ENCODE results near the gene THTPA. TPM values are rescaled to one million over a fixed set of nuclear protein-coding genes. Genes with fewer than 3 reads are reported as not detected.
"Not testable (repeated sequence)": the region's sequence is repeated elsewhere in the genome, so short reads cannot be mapped to it uniquely, and the experiment has no call there.

The THTPA gene
- total RNA-seq, 1 experiment from 2014 or later, result 12.3 TPM

DNA sequence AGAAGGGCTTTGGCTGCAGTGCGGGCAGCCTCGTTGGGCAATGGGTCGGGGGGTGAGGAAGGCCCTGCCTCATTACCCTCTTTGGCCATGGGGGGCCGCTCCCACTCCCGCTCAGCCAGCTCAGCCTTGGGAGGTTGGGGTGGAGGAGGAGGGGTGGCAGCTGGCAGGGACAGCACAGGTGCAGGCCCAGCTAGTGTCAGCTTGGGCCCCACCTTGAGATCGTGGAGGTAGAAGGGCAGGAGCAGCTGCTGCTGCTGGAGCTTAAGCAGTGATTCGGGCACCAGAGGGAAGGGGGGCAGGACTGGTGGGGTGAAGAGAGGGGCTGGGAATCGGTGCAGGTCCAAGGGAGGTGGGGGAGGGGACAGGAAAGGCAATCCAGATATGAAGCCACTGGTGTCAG is 30.5 kb upstream of the THTPA start:
- DNase-seq, result peak; percentile 57 to 71
- Histone ChIP-seq H3K4me3 (no peak overlapping the region), H3K27ac (no peak overlapping the region), H3K36me3 (no peaks in the 10 kb centered on the region), H3K4me1 (peaks cover 14% of the 10 kb centered on the region), H3K27me3 (no peaks in the 10 kb centered on the region), H3K9me3 (replicated peaks) (no peaks in the 10 kb centered on the region)

GRCh38 chr14:23528555-23528954 is 27.5 kb upstream of the THTPA start:
- no peaks in the 10 kb centered on the region for H3K27me3 ChIP-seq
- H3K27ac ChIP-seq, result no peak overlapping the region
- no peak overlapping the region for H3K4me3 ChIP-seq
- H3K36me3 ChIP-seq, result no peaks in the 10 kb centered on the region
- H3K4me1 ChIP-seq, result peaks cover 20% of the 10 kb centered on the region
- no peaks in the 10 kb centered on the region for H3K9me3 ChIP-seq (replicated peaks)
- DNase-seq, result no peak

GRCh38 chr14:23529016-23529415 is 27.1 kb upstream of the THTPA start:
- DNase-seq, result no peak
- Histone ChIP-seq H3K4me1 (peaks cover 20% of the 10 kb centered on the region), H3K9me3 (replicated peaks) (no peaks in the 10 kb centered on the region)

GRCh38 chr14:23530375-23531055 is 25.6 kb upstream of the THTPA start:
- Histone ChIP-seq H3K4me1 (peaks cover 19% of the 10 kb centered on the region), H3K27me3 (no peaks in the 10 kb centered on the region; the same call in 1 of the 2 replicates), H3K4me3 (no peak overlapping the region), H3K9me3 (replicated peaks) (no peaks in the 10 kb centered on the region), H3K36me3 (no peaks in the 10 kb centered on the region), H3K27ac (no peak overlapping the region)
- peak; percentile 43 to 71 for DNase-seq

More at GRCh38 chr14:23529016-23529415, 27.1 kb upstream of the THTPA start:
- H3K36me3 ChIP-seq, result no peaks in the 10 kb centered on the region
- H3K4me3 ChIP-seq, result no peak overlapping the region
- H3K27me3 ChIP-seq, result no peaks in the 10 kb centered on the region
- H3K27ac ChIP-seq, result no peak overlapping the region

- Histone ChIP-seq H3K4me3 (no peak overlapping the region), H3K9me3 (replicated peaks) (no peaks in the 10 kb centered on the region), H3K27me3 (no peaks in the 10 kb centered on the region; the same call in 1 of the 2 replicates), H3K36me3 (no peaks in the 10 kb centered on the region), H3K4me1 (peaks cover 13% of the 10 kb centered on the region), H3K27ac (no peak overlapping the region)
- DNase-seq, result no peak
These were observed 24.7 kb upstream of the THTPA start for GRCh38 chr14:23531391-23531790.

DNA sequence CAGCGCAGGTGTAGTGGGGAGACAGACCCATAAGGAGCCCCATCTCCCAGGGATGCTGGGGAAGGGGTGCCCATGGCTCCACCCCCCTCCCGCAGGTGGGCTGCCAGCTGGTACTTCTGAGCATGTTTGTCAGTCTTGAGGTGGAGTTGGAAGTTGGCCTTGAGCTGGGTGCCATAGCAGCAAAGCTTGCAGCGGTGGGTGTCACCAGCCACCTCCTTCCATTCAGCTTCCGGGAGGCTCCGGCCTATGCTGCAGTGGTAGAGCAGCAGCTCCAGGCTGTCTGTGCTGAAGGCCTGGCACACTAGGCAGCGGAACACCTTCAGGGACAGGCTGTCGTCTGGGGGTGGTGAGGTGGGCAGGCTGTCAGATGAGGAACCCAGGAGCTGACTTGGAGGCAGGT is 23.4 kb upstream of the THTPA start:
- DNase-seq, result no peak
- Histone ChIP-seq H3K27ac (no peak overlapping the region), H3K4me3 (no peak overlapping the region), H3K4me1 (peaks cover 13% of the 10 kb centered on the region), H3K9me3 (replicated peaks) (no peaks in the 10 kb centered on the region), H3K36me3 (no peaks in the 10 kb centered on the region), H3K27me3 (no peaks in the 10 kb centered on the region; the same call in 1 of the 2 replicates)

DNA sequence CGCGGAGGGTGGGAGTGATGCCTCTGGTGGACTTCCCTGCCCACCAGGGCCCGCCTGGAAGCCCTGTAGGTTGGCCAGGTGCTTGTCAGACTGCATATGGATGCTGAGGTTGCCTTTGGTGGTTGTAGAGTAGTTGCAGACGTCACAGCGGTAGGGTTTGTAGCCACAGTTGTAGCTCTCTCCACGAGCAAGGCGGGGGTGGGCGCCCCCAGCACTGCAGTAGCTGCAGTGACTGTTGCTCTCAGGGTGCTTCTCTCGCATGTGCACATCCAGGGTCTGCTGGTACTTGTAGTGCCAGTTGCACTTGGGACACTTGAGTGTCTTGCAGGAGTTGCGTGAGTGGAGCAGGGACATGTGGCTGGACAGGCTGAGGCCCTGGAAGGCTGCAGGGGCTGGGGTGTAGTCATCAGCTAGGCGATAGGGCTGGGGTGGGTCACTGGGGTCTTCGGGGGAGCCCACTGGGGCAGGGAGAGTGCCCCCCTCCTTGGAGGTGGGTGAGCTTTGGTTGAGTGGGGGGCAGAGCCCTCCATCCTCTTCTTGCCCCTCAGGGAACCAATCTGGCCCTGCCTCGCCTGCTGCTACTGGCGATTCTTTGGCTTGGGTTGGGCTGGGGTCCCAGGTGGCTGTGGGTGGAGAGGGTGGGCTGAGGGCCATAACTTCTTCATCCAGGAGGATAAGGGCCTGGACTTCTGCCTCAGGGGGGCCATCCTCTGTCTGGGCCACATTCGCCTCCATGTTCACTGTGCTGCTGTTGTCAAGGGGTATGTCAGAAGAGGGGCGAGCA is 22.2 kb upstream of the THTPA start:
- DNase-seq, result no peak
- no peak overlapping the region for H3K4me3 ChIP-seq
- no peaks in the 10 kb centered on the region; the same call in 1 of the 2 replicates for H3K27me3 ChIP-seq
- H3K36me3 ChIP-seq, result no peaks in the 10 kb centered on the region
- no peak overlapping the region for H3K27ac ChIP-seq
- no peaks in the 10 kb centered on the region for H3K9me3 ChIP-seq (replicated peaks)
- H3K4me1 ChIP-seq, result peaks cover 18% of the 10 kb centered on the region

- Histone ChIP-seq H3K27ac (no peak overlapping the region), H3K4me1 (peaks cover 6% of the 10 kb centered on the region), H3K9me3 (replicated peaks) (no peaks in the 10 kb centered on the region), H3K36me3 (no peaks in the 10 kb centered on the region), H3K27me3 (peaks cover 3% of the 10 kb centered on the region; the same call in 1 of the 2 replicates), H3K4me3 (no peak overlapping the region)
- no peak for DNase-seq
These were observed 20.1 kb upstream of the THTPA start for GRCh38 chr14:23535943-23536342.

DNA sequence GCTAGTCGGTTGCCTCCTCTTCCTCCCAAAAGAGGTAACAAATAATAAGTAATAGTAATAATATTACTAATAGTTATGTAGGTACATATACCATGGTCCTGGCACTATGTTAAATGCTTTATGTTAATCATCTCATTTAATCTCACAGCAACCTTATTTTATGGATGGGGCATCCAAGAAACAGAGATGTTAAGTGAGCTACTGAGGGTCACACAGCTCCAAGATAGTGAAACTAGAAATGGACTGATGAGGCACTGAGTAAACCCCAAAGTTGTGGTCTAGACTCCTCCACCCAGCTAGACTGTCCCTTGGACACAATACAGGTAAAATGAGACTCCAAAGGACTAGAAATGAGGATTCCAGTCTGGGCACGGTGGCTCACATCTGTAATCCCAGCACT is 19.6 kb upstream of the THTPA start:
- H3K36me3 ChIP-seq, result no peaks in the 10 kb centered on the region
- no peaks in the 10 kb centered on the region for H3K9me3 ChIP-seq (replicated peaks)
- H3K27ac ChIP-seq, result no peak overlapping the region
- no peak for DNase-seq
- peaks cover 3% of the 10 kb centered on the region; the same call in 1 of the 2 replicates for H3K27me3 ChIP-seq
- peaks cover 5% of the 10 kb centered on the region; the same call in 1 of the 2 replicates for H3K4me1 ChIP-seq
- no peak overlapping the region for H3K4me3 ChIP-seq

GRCh38 chr14:23536906-23537305 is 19.2 kb upstream of the THTPA start:
- DNase-seq; H3K9me3 ChIP-seq (replicated peaks); H3K4me3 ChIP-seq; H3K36me3 ChIP-seq; H3K27me3 ChIP-seq; H3K27ac ChIP-seq; H3K4me1 ChIP-seq: not testable (repeated sequence)

DNA sequence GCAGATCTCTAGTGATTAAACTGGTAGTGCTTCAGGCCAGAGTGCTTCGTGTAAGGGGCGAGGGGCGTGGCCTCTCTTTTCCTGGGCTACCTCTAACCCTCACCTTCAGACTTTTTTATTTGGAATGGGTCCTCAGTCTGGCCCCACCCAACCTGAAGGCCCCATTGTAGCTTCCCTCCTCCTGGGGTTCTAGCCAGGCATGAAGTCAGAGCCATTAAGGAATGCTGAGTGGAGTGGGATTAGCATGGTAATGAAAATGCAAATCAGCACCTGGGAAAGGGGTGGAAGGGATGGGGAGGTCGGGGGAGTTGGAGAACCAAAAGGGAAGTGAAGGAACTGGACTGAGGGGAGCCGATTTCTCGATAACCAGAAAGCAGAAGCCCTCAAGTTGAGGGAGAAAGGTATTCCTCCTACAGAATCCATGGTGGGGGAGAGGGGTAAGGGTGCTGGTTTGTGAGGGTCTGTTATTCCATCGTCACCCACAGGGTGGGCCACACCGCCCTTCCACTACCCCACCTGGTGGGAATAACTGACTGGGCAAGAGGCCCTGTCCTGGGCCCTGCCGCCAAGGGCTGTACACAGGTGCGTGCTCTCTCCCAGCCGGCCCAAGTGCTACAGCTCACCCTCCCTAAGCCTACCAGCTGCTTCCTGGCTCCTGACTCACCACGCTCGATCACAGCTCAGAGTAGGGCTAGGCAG is 18.6 kb upstream of the THTPA start:
- Histone ChIP-seq H3K27ac (no peak overlapping the region), H3K36me3 (no peaks in the 10 kb centered on the region), H3K4me3 (no peak overlapping the region), H3K27me3 (peaks cover 3% of the 10 kb centered on the region; the same call in 1 of the 2 replicates), H3K9me3 (replicated peaks) (no peaks in the 10 kb centered on the region), H3K4me1 (peaks cover 5% of the 10 kb centered on the region; the same call in 1 of the 2 replicates)
- DNase-seq, result peak in 1 of 2 experiments; percentile 52

DNA sequence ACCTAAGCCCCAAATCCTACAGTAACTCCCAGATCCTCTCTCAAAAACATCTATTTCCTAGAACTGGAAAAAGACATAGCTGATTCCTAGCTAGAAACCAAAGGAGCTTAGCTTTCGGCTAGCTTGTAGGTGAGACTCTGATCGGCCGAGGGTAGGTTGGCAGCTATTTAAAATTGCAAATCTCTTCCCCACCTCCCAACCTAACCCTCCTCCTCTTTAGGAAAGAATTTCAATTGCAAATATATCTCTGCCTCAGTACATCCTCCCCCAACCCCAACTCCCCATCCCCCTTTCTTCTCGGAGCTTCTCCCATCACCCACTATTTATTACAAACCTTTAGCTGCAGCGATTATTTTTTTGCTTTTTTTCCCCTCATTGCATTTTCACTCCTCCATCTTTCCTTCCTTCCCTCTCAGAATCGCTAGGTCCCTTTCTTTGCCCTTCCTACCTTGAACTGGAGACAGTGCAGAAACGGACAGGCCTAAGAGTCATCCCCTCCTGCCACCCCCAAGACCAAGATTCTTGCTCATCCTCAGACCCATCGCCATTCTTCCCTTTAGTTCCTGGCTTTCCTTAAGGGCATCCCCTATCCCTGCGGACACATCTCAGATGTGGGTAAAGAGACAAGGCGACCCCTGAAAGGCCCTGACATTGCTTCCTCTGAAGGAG is 17.9 kb upstream of the THTPA start:
- Histone ChIP-seq H3K4me1 (peaks cover 5% of the 10 kb centered on the region; the same call in 1 of the 2 replicates), H3K4me3 (no peak overlapping the region), H3K9me3 (replicated peaks) (no peaks in the 10 kb centered on the region), H3K27ac (no peak overlapping the region), H3K27me3 (peaks cover 3% of the 10 kb centered on the region; the same call in 1 of the 2 replicates), H3K36me3 (no peaks in the 10 kb centered on the region)
- DNase-seq, result no peak

- no peak for DNase-seq
- Histone ChIP-seq H3K36me3 (no peaks in the 10 kb centered on the region), H3K27ac (no peak overlapping the region), H3K27me3 (peaks cover 3% of the 10 kb centered on the region; the same call in 1 of the 2 replicates), H3K4me1 (peaks cover 5% of the 10 kb centered on the region; the same call in 1 of the 2 replicates), H3K4me3 (no peak overlapping the region), H3K9me3 (replicated peaks) (no peaks in the 10 kb centered on the region)
These were observed 17.3 kb upstream of the THTPA start for GRCh38 chr14:23538785-23539184.

Measured in SJCRH30 (cell line).